ENCODE data around the gene SCYL2.
"Not testable (repeated sequence)": the region's sequence is repeated elsewhere in the genome, so short reads cannot be mapped to it uniquely, and the experiment has no call there.

Gene SCYL2

GRCh38 chr12:100265107-100265506 is 1.9 kb upstream of the SCYL2 start:
- not testable (repeated sequence) for DNase-seq

- DNase-seq: no peak
Observed at GRCh38 chr12:100265732-100266584, 1.0 kb upstream of the SCYL2 start.

GRCh38 chr12:100266585-100266834 is 467 bp upstream of the SCYL2 start:
- DNase-seq: no peak

GRCh38 chr12:100267603-100268281 is 765 bp downstream of the SCYL2 start:
- no peak for DNase-seq

GRCh38 chr12:100268835-100269564 is 2.0 kb downstream of the SCYL2 start:
- DNase-seq: no peak

GRCh38 chr12:100273782-100274181 is 6.8 kb downstream of the SCYL2 start:
- DNase-seq: no peak

GRCh38 chr12:100274291-100274690 is 7.3 kb downstream of the SCYL2 start:
- DNase-seq: no peak

- DNase-seq: no peak
Observed at GRCh38 chr12:100279159-100279558, 12.2 kb downstream of the SCYL2 start.

GRCh38 chr12:100279607-100280244 is 12.7 kb downstream of the SCYL2 start:
- DNase-seq: no peak

- not testable (repeated sequence) for DNase-seq
Observed at GRCh38 chr12:100284556-100284955, 17.6 kb downstream of the SCYL2 start.

- no peak for DNase-seq
Observed at GRCh38 chr12:100289038-100289437, 22.1 kb downstream of the SCYL2 start.

- no peak for DNase-seq
Observed at GRCh38 chr12:100290016-100290415, 23.0 kb downstream of the SCYL2 start.

GRCh38 chr12:100293017-100293416 is 26.0 kb downstream of the SCYL2 start:
- DNase-seq: no peak

GRCh38 chr12:100294366-100294765 is 27.4 kb downstream of the SCYL2 start:
- DNase-seq: not testable (repeated sequence)

- no peak for DNase-seq
Observed at GRCh38 chr12:100295764-100296555, 29.0 kb downstream of the SCYL2 start.

- DNase-seq: no peak
Observed at GRCh38 chr12:100302081-100302480, 35.1 kb downstream of the SCYL2 start.

- DNase-seq: no peak
Observed at GRCh38 chr12:100303831-100304230, 36.9 kb downstream of the SCYL2 start.

GRCh38 chr12:100304334-100304733 is 37.4 kb downstream of the SCYL2 start:
- DNase-seq: not testable (repeated sequence)

GRCh38 chr12:100308138-100308537 is 41.2 kb downstream of the SCYL2 start:
- DNase-seq: not testable (repeated sequence)

- DNase-seq: no peak
Observed at GRCh38 chr12:100311317-100311716, 44.3 kb downstream of the SCYL2 start.

- DNase-seq: no peak
Observed at GRCh38 chr12:100317371-100317770, 50.4 kb downstream of the SCYL2 start.

- DNase-seq: no peak
Observed at GRCh38 chr12:100324498-100324897, 57.5 kb downstream of the SCYL2 start.
